Measurements from ENCODE around the gene FNDC10. TPM values are rescaled to one million over a fixed set of nuclear protein-coding genes. Genes with fewer than 3 reads are reported as not detected.
A peak's percentile ranks its signal among the peaks of the same experiment; 100 is the strongest.

Gene FNDC10
- total RNA-seq, 6 donors from 2014 or later, result 8.7 to 21.0 (median 12.4) TPM

- Histone ChIP-seq H3K27me3 (peaks cover 0 to 4% (median 1%) of the 10 kb centered on the region in 4 donors), H3K4me1 (peaks cover 12 to 25% (median 19%) of the 10 kb centered on the region in 4 donors), H3K9me3 (no peaks in the 10 kb centered on the region), H3K27ac (no peak overlapping the region), H3K4me3 (peak overlapping the region in 3 of 4 donors; percentile 54 to 58 (median 56)), H3K36me3 (no peaks in the 10 kb centered on the region)
- TF ChIP-seq, protein P1, sequence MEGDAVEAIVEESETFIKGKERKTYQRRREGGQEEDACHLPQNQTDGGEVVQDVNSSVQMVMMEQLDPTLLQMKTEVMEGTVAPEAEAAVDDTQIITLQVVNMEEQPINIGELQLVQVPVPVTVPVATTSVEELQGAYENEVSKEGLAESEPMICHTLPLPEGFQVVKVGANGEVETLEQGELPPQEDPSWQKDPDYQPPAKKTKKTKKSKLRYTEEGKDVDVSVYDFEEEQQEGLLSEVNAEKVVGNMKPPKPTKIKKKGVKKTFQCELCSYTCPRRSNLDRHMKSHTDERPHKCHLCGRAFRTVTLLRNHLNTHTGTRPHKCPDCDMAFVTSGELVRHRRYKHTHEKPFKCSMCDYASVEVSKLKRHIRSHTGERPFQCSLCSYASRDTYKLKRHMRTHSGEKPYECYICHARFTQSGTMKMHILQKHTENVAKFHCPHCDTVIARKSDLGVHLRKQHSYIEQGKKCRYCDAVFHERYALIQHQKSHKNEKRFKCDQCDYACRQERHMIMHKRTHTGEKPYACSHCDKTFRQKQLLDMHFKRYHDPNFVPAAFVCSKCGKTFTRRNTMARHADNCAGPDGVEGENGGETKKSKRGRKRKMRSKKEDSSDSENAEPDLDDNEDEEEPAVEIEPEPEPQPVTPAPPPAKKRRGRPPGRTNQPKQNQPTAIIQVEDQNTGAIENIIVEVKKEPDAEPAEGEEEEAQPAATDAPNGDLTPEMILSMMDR (IDR thresholded peaks at IDR 0.05), result no peak
- TF ChIP-seq POLR2A (IDR thresholded peaks at IDR 0.05), result no peak
- no peak for TF ChIP-seq POLR2AphosphoS5 (IDR thresholded peaks at IDR 0.05)
- no peak for TF ChIP-seq EP300 (IDR thresholded peaks at IDR 0.05)
- WGBS, 2 donors, result 77% methylated on average over 17 of the region's 22 CpGs; no CpG with 5 or more reads in 1 of the 2 donors
- DNase-seq (peak in 1 of 2 donors; percentile 70), ATAC-seq (ENCODE audit: low FRiP score in 2 of 2) (no peak)
Measured at GRCh38 chr1:1600861-1601563, 1.1 kb upstream of the FNDC10 start.

DNA sequence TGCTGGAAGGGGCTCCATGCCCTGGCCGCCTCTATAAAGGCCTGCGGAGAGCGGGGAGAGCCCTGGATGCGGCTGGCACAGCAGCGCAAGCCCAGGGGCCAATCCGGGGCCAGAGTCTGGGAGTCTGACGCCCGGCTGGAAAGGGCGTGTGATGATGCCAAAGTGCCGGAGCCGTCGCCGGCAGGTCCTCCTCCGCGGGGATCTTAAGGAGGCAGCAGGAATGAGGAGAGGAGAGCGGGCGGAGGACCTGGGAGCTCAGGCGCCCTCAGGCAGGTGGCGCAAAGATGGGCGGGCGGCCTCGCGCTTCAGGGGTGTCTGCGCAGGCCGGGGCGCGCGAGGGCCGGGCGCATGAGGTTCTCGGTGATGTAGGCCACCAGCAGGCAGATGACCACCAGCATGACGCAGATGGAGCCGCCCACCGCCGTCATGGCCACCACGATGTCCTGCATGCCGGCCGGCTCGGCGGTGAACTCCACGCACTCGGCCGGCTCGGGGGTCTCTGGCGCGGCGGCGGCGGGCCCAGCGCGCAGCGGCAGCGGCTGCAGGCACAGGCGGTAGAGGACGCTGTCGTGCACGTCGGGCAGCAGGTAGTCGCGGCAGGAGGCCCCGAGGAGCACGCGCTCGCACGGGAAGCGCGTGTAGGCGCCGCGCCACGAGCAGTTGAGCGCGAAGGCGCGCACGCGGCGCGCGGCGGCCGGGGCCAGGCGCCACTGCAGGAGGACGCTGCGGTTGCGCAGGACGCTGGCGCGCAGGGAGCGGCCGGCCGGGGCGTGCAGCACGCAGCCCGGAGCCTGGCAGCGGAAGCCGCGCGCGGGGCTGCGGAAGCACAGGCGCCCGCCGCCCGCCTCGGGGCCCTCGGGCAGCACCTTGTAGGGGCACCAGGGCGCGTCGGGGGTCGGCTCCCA lies 653 bp downstream of the FNDC10 start:
- H3K27ac ChIP-seq, result no peak overlapping the region
- 25 to 53% methylated on average over 27 to 31 of the region's 111 CpGs for WGBS, 2 donors
- DNase-seq (peak in 1 of 2 donors; percentile 91), ATAC-seq (ENCODE audit: low FRiP score in 2 of 2) (peak in 1 of 2 donors; percentile 56)
- TF ChIP-seq EP300 (IDR thresholded peaks at IDR 0.05) (no peak), POLR2AphosphoS5 (IDR thresholded peaks at IDR 0.05) (no peak), POLR2A (IDR thresholded peaks at IDR 0.05) (no peak)
- TF ChIP-seq, protein P1 (IDR thresholded peaks at IDR 0.05), result peak in 3 of 6 experiments; percentile 19 to 47 (median 38)
- H3K4me3 ChIP-seq, result peak overlapping the region in 3 of 4 donors; percentile 46 to 54 (median 50)
- no peaks in the 10 kb centered on the region for H3K9me3 ChIP-seq
- peaks cover 12 to 25% (median 19%) of the 10 kb centered on the region in 4 donors for H3K4me1 ChIP-seq
- H3K27me3 ChIP-seq, result peaks cover 0 to 4% (median 1%) of the 10 kb centered on the region in 4 donors
- H3K36me3 ChIP-seq, result no peaks in the 10 kb centered on the region

- TF ChIP-seq POLR2AphosphoS5 (IDR thresholded peaks at IDR 0.05), result no peak
- Histone ChIP-seq H3K27ac (no peak overlapping the region), H3K36me3 (no peaks in the 10 kb centered on the region), H3K4me3 (no peak overlapping the region), H3K4me1 (peaks cover 12 to 25% (median 19%) of the 10 kb centered on the region in 4 donors), H3K9me3 (no peaks in the 10 kb centered on the region), H3K27me3 (peaks cover 0 to 4% (median 1%) of the 10 kb centered on the region in 4 donors)
- no peak for ATAC-seq (ENCODE audit: low FRiP score in 2 of 2)
- no peak for DNase-seq
- WGBS, 2 donors, result 75 to 92% methylated on average over 5 to 13 of the region's 13 CpGs
Measured at GRCh38 chr1:1598720-1599029, 1.3 kb downstream of the FNDC10 start.

GRCh38 chr1:1598051-1598719 lies 1.8 kb downstream of the FNDC10 start:
- Histone ChIP-seq H3K9me3 (no peaks in the 10 kb centered on the region), H3K27me3 (peaks cover 0 to 4% (median 1%) of the 10 kb centered on the region in 4 donors), H3K4me1 (peaks cover 12 to 25% (median 19%) of the 10 kb centered on the region in 4 donors), H3K36me3 (no peaks in the 10 kb centered on the region), H3K27ac (no peak overlapping the region), H3K4me3 (no peak overlapping the region)
- no peak for TF ChIP-seq POLR2AphosphoS5 (IDR thresholded peaks at IDR 0.05)
- TF ChIP-seq, protein P1 (IDR thresholded peaks at IDR 0.05), result no peak
- TF ChIP-seq EP300 (IDR thresholded peaks at IDR 0.05), result no peak
- no peak for TF ChIP-seq POLR2A (IDR thresholded peaks at IDR 0.05)
- DNase-seq, result peak in 1 of 2 donors; percentile 75
- 89 to 94% methylated on average over 13 to 27 of the region's 28 CpGs for WGBS, 2 donors
- no peak for ATAC-seq (ENCODE audit: low FRiP score in 2 of 2)

All from upper lobe of left lung (tissue), 6 donors.